ENCODE data around the gene GABARAP. TPM values are rescaled to one million over a fixed set of nuclear protein-coding genes. Genes with fewer than 3 reads are reported as not detected.
A peak's percentile ranks its signal among the peaks of the same experiment; 100 is the strongest.

The GABARAP gene
- total and polyA plus RNA-seq, 2 experiments from 2014 or later = 517 to 772 TPM

- peak; percentile 98 to 100 for DNase-seq (ENCODE audit: low read depth in 1 of 2, low spot score in 1 of 2)
- TF ChIP-seq CTCF (IDR thresholded peaks at IDR 0.05; ENCODE audit: low read depth, low read length) = no peak
- Histone ChIP-seq H3K4me1 (ENCODE audit: low read depth) (peaks cover 19% of the 10 kb centered on the region), H3K27me3 (no peaks in the 10 kb centered on the region), H3K4me3 (peak within 1 kb of the TSS; percentile 69), H3K27ac (peak within 1 kb of the TSS; percentile 99), H3K36me3 (peaks cover 8% of the 10 kb centered on the region), H3K9me3 (ENCODE audit: low read depth) (no peaks in the 10 kb centered on the region)
Measured at GRCh38 chr17:7251661-7252175, 9.5 kb upstream of the GABARAP start, which contains the start of gene CTDNEP1. CTDNEP1 (minus strand) TSS chr17:7251734; CDS start chr17:7251296, 438 bp downstream.

GRCh38 chr17:7250695-7251627, 8.7 kb upstream of the GABARAP start:
- Histone ChIP-seq H3K27me3 (no peaks in the 10 kb centered on the region), H3K27ac (peak overlapping the region; percentile 99), H3K36me3 (peaks cover 11% of the 10 kb centered on the region), H3K4me3 (peak overlapping the region; percentile 69), H3K9me3 (ENCODE audit: low read depth) (no peaks in the 10 kb centered on the region), H3K4me1 (ENCODE audit: low read depth) (peaks cover 19% of the 10 kb centered on the region)
- TF ChIP-seq CTCF (IDR thresholded peaks at IDR 0.05; ENCODE audit: low read depth, low read length) = no peak
- DNase-seq (ENCODE audit: low read depth in 1 of 2, low spot score in 1 of 2) = no peak

- Histone ChIP-seq H3K4me1 (ENCODE audit: low read depth) (peaks cover 19% of the 10 kb centered on the region), H3K4me3 (peak overlapping the region; percentile 69), H3K27ac (peak overlapping the region; percentile 99), H3K9me3 (ENCODE audit: low read depth) (no peaks in the 10 kb centered on the region), H3K27me3 (no peaks in the 10 kb centered on the region), H3K36me3 (peaks cover 14% of the 10 kb centered on the region)
- TF ChIP-seq CTCF (IDR thresholded peaks at IDR 0.05; ENCODE audit: low read depth, low read length) = no peak
- no peak for DNase-seq (ENCODE audit: low read depth in 1 of 2, low spot score in 1 of 2)
Measured at GRCh38 chr17:7249830-7250229, 7.6 kb upstream of the GABARAP start.

GRCh38 chr17:7249214-7249613, 7.0 kb upstream of the GABARAP start:
- Histone ChIP-seq H3K36me3 (peaks cover 17% of the 10 kb centered on the region), H3K4me1 (ENCODE audit: low read depth) (peaks cover 19% of the 10 kb centered on the region), H3K4me3 (no peak overlapping the region), H3K27me3 (no peaks in the 10 kb centered on the region), H3K9me3 (ENCODE audit: low read depth) (no peaks in the 10 kb centered on the region), H3K27ac (peak overlapping the region; percentile 70)
- no peak for DNase-seq (ENCODE audit: low read depth in 1 of 2, low spot score in 1 of 2)
- no peak for TF ChIP-seq CTCF (IDR thresholded peaks at IDR 0.05; ENCODE audit: low read depth, low read length)

- Histone ChIP-seq H3K27ac (peak overlapping the region; percentile 70), H3K4me3 (no peak overlapping the region), H3K4me1 (ENCODE audit: low read depth) (peaks cover 19% of the 10 kb centered on the region), H3K27me3 (no peaks in the 10 kb centered on the region), H3K36me3 (peaks cover 17% of the 10 kb centered on the region), H3K9me3 (ENCODE audit: low read depth) (no peaks in the 10 kb centered on the region)
- TF ChIP-seq CTCF (IDR thresholded peaks at IDR 0.05; ENCODE audit: low read depth, low read length) = no peak
- DNase-seq (ENCODE audit: low read depth in 1 of 2, low spot score in 1 of 2) = no peak
Measured at GRCh38 chr17:7248796-7249195, 6.5 kb upstream of the GABARAP start.
